ENCODE measurements around the gene PANK3.

The PANK3 gene

DNA sequence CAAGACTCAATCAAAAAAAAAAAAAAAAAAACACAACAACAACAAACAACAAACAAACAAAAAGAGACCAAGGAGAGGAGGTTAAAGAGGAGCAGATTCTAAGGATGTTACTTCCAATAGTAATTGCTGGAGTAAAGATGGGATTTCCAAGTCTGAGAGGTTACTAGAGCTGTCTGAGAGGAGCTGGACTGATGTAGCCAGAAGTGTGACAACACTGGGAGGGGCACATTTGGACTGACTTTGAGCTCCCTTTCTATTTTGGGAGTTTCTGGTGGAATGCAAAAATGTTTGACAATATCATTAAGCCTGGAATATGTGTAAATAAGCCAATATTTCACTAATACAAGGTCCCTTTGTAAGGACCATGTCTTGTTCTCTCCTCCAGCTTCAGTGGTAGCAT is 25.3 kb upstream of the PANK3 start:
- Histone ChIP-seq H3K4me3 (no peak overlapping the region), H3K27ac (no peak overlapping the region)
- TF ChIP-seq, protein P1, sequence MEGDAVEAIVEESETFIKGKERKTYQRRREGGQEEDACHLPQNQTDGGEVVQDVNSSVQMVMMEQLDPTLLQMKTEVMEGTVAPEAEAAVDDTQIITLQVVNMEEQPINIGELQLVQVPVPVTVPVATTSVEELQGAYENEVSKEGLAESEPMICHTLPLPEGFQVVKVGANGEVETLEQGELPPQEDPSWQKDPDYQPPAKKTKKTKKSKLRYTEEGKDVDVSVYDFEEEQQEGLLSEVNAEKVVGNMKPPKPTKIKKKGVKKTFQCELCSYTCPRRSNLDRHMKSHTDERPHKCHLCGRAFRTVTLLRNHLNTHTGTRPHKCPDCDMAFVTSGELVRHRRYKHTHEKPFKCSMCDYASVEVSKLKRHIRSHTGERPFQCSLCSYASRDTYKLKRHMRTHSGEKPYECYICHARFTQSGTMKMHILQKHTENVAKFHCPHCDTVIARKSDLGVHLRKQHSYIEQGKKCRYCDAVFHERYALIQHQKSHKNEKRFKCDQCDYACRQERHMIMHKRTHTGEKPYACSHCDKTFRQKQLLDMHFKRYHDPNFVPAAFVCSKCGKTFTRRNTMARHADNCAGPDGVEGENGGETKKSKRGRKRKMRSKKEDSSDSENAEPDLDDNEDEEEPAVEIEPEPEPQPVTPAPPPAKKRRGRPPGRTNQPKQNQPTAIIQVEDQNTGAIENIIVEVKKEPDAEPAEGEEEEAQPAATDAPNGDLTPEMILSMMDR (IDR thresholded peaks at IDR 0.05), result no peak
- no peak for DNase-seq (ENCODE audit: low spot score)

DNA sequence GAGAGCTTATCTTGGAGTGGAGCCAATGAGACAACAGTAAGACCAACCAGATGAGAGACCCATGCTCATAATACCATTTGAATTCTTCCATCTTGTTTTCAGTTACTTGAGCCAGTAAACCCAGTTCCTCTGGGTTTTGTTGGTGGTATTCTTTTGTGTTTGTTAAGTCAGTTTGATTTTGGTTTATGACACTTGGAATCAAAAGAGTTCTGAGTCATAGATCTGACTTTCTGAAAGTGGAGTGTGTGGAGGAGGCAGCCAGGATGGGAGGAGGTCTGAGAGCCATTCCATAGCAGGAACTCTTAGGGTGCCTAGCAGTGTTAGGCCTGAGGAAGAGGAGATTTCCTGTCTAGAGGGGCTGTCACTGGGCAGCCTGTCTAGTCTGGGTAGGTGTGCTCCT is 24.6 kb upstream of the PANK3 start:
- no peak for DNase-seq (ENCODE audit: low spot score)
- Histone ChIP-seq H3K27ac (no peak overlapping the region), H3K4me3 (no peak overlapping the region)
- TF ChIP-seq, protein P1 (IDR thresholded peaks at IDR 0.05), result no peak

DNA sequence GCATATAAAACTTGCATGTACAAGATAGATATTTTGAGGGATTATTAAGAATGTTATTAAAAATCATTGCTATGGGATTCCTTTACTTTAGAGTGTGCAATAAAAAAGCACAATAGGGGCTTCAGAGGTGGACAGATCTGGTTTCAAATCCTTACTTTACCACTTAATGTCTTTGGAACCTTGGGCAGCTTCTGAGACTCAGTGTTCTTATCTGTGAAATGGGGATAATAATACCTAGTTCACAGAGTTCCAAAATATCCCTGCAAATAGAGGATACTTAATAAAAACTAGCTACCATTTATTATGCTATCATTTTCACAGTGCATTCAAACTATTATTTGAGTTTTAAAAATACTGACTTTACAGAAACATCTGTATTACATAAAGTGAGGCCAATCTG is 23.3 kb upstream of the PANK3 start:
- Histone ChIP-seq H3K27ac (no peak overlapping the region), H3K4me3 (no peak overlapping the region)
- no peak for DNase-seq (ENCODE audit: low spot score)
- TF ChIP-seq, protein P1 (IDR thresholded peaks at IDR 0.05), result no peak

DNA sequence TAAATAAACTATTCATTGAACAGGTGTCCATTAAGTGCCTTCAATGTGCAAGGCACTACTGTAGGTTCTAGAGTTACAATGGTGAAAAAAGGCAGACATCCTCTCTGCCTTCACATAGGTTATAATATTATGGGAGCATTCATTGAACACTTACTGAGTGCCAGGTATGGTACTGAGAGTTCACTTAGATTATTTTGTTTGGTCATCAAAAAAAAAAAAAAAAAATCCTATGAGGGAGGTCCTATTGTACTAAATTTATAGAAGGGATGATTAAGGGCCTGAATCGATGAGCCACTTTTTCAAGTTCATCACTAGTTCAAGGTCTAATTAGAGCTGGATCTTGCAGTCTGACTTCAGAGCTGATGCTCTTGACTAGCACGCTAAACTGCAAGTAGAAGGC is 22.8 kb upstream of the PANK3 start:
- no peak overlapping the region for H3K27ac ChIP-seq
- no peak overlapping the region for H3K4me3 ChIP-seq
- no peak for DNase-seq (ENCODE audit: low spot score)
- TF ChIP-seq, protein P1 (IDR thresholded peaks at IDR 0.05), result no peak

DNA sequence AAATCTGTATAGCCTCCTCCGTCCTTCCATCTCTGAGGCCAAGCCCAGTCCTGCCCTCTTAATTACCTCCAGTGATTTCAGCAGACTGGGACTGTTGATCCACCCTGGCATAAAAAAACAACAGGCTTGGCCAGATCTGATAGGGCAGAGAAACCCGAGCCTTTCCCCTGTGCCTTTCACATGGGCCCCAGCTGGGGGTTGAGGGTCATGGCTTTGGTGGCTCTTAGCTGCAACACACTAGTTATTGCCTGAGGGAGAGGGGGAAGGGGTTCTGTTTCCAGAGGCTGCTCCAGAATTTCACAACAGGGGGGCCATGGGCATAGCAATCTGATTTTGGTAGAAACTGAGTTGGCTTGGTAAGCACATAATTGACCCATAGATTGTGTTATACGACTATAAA is 21.2 kb upstream of the PANK3 start:
- DNase-seq (ENCODE audit: low spot score), result no peak

DNA sequence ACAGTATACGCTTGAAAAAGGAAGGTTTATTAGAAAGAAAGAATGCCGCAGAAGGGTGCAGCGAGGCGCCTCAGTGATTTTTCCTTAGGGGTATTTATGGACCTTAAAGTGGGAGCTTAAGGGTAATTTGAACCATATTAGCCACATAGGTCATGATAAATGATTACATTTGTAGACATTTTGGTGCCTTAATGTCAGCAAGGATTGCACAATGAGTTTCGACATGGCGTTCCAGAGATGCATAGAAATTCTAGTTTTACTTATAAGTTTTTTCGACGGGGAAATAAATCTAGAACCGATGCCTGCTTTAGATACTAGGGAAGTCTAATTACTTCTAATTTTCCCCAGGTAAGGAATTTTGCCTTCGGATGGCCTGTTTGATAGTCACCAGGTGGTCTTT is 20.7 kb upstream of the PANK3 start:
- TF ChIP-seq, protein P1 (IDR thresholded peaks at IDR 0.05), result no peak
- no peak for DNase-seq (ENCODE audit: low spot score)
- H3K4me3 ChIP-seq, result no peak overlapping the region
- no peak overlapping the region for H3K27ac ChIP-seq

More for the DNA sequence above, 21.2 kb upstream of the PANK3 start:
- TF ChIP-seq, protein P1 (IDR thresholded peaks at IDR 0.05), result no peak
- no peak overlapping the region for H3K27ac ChIP-seq
- H3K4me3 ChIP-seq, result no peak overlapping the region

DNA sequence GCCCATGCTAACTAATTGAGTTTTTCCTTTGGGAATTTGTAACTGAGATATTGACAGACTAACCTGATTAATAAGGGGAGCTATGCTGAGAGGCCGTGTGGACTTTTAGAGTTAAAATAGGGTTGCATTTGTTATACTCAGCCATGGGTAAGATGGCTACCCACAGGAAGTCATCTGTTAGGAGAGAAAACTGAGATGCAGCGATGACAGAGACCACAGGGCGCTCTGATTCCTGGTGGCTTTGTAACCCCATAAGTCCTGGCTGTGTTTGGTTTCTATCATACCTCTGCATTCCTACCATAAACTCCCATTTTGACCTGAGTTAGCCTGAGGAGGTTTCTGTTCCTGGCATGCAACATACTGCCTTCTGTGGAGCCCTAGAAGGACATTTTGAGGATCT is 19.5 kb upstream of the PANK3 start:
- TF ChIP-seq, protein P1 (IDR thresholded peaks at IDR 0.05), result no peak
- no peak overlapping the region for H3K4me3 ChIP-seq
- H3K27ac ChIP-seq, result no peak overlapping the region
- DNase-seq (ENCODE audit: low spot score), result no peak

Measured in coronary artery (tissue), 2 donors.